HG02973 (cell line): ENCODE results near the gene KIF26B.
"Not testable (repeated sequence)": the region's sequence is repeated elsewhere in the genome, so short reads cannot be mapped to it uniquely, and the experiment has no call there.

Source experiments
- ATAC-seq: cut with Tn5 transposase; IDR thresholded peaks from one replicate; pipeline ENCODE4 v1.9.1; 2021; ENCODE audit warnings: moderate library complexity; ENCODE audit not compliant: unreplicated experiment

Gene KIF26B

GRCh38 chr1:245710961-245711903 is 556.4 kb downstream of the KIF26B start:
- no peak for ATAC-seq

- ATAC-seq, result not testable (repeated sequence)
Observed at GRCh38 chr1:245714027-245714426, 559.2 kb downstream of the KIF26B start.

GRCh38 chr1:245715291-245715701 is 560.5 kb downstream of the KIF26B start:
- no peak for ATAC-seq

GRCh38 chr1:245715970-245716369 is 561.2 kb downstream of the KIF26B start:
- ATAC-seq, result no peak

- no peak for ATAC-seq
Observed at GRCh38 chr1:245716561-245716960, 561.8 kb downstream of the KIF26B start.

- no peak for ATAC-seq
Observed at GRCh38 chr1:245717611-245718010, 562.8 kb downstream of the KIF26B start.

GRCh38 chr1:245718123-245718522 is 563.3 kb downstream of the KIF26B start:
- ATAC-seq, result no peak

GRCh38 chr1:245718951-245719350 is 564.2 kb downstream of the KIF26B start:
- no peak for ATAC-seq

GRCh38 chr1:245721488-245721887 is 566.7 kb downstream of the KIF26B start:
- no peak for ATAC-seq

- ATAC-seq, result not testable (repeated sequence)
Observed at GRCh38 chr1:245728035-245728434, 573.2 kb downstream of the KIF26B start.

- no peak for ATAC-seq
Observed at GRCh38 chr1:245730801-245731200, 576.0 kb downstream of the KIF26B start.

GRCh38 chr1:245740336-245740735 is 585.6 kb downstream of the KIF26B start:
- ATAC-seq, result not testable (repeated sequence)

- ATAC-seq, result no peak
Observed at GRCh38 chr1:245742896-245743295, 588.1 kb downstream of the KIF26B start.

GRCh38 chr1:245748240-245748639 is 593.5 kb downstream of the KIF26B start:
- ATAC-seq, result no peak

- ATAC-seq, result no peak
Observed at GRCh38 chr1:245748646-245749045, 593.9 kb downstream of the KIF26B start.

GRCh38 chr1:245749053-245749452 is 594.3 kb downstream of the KIF26B start:
- ATAC-seq, result no peak

- ATAC-seq, result no peak
Observed at GRCh38 chr1:245750261-245750660, 595.5 kb downstream of the KIF26B start.

- no peak for ATAC-seq
Observed at GRCh38 chr1:245751116-245751515, 596.3 kb downstream of the KIF26B start.

GRCh38 chr1:245751726-245752470 is 597.1 kb downstream of the KIF26B start:
- no peak for ATAC-seq

- no peak for ATAC-seq
Observed at GRCh38 chr1:245752561-245752960, 597.8 kb downstream of the KIF26B start.

- no peak for ATAC-seq
Observed at GRCh38 chr1:245753807-245754206, 599.0 kb downstream of the KIF26B start.

GRCh38 chr1:245754463-245754961 is 599.7 kb downstream of the KIF26B start:
- no peak for ATAC-seq
